Measurements from ENCODE around the gene CCND1.

DNA sequence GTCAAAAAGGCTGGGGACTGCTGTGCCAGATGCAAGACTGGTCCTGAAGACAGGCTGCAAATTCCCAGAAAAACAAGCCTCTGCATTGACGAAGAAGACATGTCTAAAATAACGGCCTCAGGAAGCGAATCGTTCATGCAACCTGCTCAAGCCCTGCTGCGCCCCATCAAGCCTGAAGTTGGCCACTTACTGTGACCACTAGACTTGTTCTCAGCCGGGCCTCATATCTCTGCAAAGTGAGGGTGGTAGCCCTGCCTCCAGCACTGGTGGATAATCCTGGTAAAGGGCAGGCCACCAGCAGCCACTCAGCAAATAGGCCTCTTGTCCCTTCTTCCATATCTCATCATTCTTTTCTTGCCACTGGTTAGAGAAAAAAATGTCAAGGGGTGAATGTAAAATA is 22.4 kb downstream of the CCND1 start:
- TF ChIP-seq, protein P1, sequence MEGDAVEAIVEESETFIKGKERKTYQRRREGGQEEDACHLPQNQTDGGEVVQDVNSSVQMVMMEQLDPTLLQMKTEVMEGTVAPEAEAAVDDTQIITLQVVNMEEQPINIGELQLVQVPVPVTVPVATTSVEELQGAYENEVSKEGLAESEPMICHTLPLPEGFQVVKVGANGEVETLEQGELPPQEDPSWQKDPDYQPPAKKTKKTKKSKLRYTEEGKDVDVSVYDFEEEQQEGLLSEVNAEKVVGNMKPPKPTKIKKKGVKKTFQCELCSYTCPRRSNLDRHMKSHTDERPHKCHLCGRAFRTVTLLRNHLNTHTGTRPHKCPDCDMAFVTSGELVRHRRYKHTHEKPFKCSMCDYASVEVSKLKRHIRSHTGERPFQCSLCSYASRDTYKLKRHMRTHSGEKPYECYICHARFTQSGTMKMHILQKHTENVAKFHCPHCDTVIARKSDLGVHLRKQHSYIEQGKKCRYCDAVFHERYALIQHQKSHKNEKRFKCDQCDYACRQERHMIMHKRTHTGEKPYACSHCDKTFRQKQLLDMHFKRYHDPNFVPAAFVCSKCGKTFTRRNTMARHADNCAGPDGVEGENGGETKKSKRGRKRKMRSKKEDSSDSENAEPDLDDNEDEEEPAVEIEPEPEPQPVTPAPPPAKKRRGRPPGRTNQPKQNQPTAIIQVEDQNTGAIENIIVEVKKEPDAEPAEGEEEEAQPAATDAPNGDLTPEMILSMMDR (IDR thresholded peaks at IDR 0.05) = no peak
- TF ChIP-seq POLR2AphosphoS5 (IDR thresholded peaks at IDR 0.05) = no peak
